Measurements from ENCODE around the gene CHCHD1.

DNA sequence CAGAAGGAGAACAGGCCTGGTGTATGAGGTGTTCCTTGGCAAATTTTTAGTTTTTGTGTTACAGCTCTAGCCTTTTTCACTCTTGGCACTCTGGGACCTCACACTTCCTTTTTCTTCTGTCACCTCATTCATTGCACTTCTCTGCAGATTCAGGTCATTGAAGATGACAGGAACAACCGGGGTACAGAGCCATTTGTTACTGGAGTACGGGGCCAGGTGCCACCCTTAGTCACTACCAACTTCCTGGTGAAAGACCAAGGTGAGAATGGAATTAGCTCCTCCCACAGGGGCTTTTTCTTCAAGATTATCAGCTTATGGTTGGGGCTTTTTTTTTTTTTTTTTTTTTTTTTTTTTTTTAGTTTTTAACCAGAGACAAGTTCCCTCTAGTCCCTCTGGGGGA lies 18.5 kb upstream of the CHCHD1 start:
- TF ChIP-seq, protein P1, sequence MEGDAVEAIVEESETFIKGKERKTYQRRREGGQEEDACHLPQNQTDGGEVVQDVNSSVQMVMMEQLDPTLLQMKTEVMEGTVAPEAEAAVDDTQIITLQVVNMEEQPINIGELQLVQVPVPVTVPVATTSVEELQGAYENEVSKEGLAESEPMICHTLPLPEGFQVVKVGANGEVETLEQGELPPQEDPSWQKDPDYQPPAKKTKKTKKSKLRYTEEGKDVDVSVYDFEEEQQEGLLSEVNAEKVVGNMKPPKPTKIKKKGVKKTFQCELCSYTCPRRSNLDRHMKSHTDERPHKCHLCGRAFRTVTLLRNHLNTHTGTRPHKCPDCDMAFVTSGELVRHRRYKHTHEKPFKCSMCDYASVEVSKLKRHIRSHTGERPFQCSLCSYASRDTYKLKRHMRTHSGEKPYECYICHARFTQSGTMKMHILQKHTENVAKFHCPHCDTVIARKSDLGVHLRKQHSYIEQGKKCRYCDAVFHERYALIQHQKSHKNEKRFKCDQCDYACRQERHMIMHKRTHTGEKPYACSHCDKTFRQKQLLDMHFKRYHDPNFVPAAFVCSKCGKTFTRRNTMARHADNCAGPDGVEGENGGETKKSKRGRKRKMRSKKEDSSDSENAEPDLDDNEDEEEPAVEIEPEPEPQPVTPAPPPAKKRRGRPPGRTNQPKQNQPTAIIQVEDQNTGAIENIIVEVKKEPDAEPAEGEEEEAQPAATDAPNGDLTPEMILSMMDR (conservative IDR thresholded peaks at IDR 0.05; ENCODE audit: low read length), result no peak
- TF ChIP-seq EZH2phosphoT487 (IDR thresholded peaks at IDR 0.05; ENCODE audit: borderline replicate concordance), result no peak

Data from Loucy (cell line).